ENCODE data around the gene ENTPD6. TPM values are rescaled to one million over a fixed set of nuclear protein-coding genes. Genes with fewer than 3 reads are reported as not detected.

Gene ENTPD6
- total and polyA plus RNA-seq, 2 of the 4 experiments (the other 2 are of a cell fraction) = 61.1 to 98.6 TPM

- TF ChIP-seq CHD1 (IDR thresholded peaks at IDR 0.05; ENCODE audit: low read depth, low read length) (no peak), MAZ (IDR thresholded peaks at IDR 0.05; ENCODE audit: borderline replicate concordance, low read depth, low read length) (no peak)
Observed at GRCh38 chr20:25246182-25246999, 50.9 kb downstream of the ENTPD6 start (continued).

GRCh38 chr20:25247000-25247517 is 51.5 kb downstream of the ENTPD6 start:
- Histone ChIP-seq H3K27me3 (ENCODE audit: control insufficient read depth, insufficient read depth, low read length) (no peaks in the 10 kb centered on the region), H3K9me1 (ENCODE audit: insufficient read depth, low read length) (peaks cover 23% of the 10 kb centered on the region), H2BK120ac (ENCODE audit: low read depth, low read length) (peak overlapping the region; percentile 86), H3K23ac (ENCODE audit: low read depth, low read length) (peak overlapping the region; percentile 80; the same call in 1 of the 2 replicates), H3K4me2 (ENCODE audit: low read depth, low read length) (peak overlapping the region; percentile 93), H3K4me1 (ENCODE audit: control insufficient read depth, insufficient read depth, low read length) (peaks cover 11% of the 10 kb centered on the region), H4K8ac (ENCODE audit: low read depth in 2 of 2, low read length in 2 of 2) (peak overlapping the region; percentile 3 to 77; a peak in 2 of 4 replicates), H3K14ac (replicated peaks; ENCODE audit: low read depth, low read length) (peak overlapping the region; percentile 91), H3K56ac (ENCODE audit: extremely low read depth, insufficient read depth, low read length) (peak overlapping the region; percentile 38; the same call in 1 of the 2 replicates), H3K4ac (ENCODE audit: low read depth, low read length) (peak overlapping the region; percentile 90), H2BK20ac (ENCODE audit: low read depth, low read length) (peak overlapping the region; percentile 71), H4K5ac (ENCODE audit: low read depth, low read length) (0 out of 2 replicates have a peak overlapping the region, but pooled peaks have one; percentile 10), H3K27ac (ENCODE audit: insufficient read depth, low read length) (peak overlapping the region; percentile 61), H3K36me3 (ENCODE audit: control insufficient read depth, insufficient read depth, low read length) (peaks cover 3% of the 10 kb centered on the region; the same call in 1 of the 2 replicates), H2AK5ac (ENCODE audit: low read depth, low read length) (peak overlapping the region; percentile 85), H4K20me1 (ENCODE audit: insufficient read depth, low read length) (peaks cover 32% of the 10 kb centered on the region), H3K9me3 (ENCODE audit: control insufficient read depth, insufficient read depth, low read length) (no peaks in the 10 kb centered on the region), H2BK5ac (ENCODE audit: low read depth, low read length, poor library complexity, severe bottlenecking) (peak overlapping the region; percentile 70), H3K9ac (ENCODE audit: low read depth, low read length) (peak overlapping the region; percentile 66), H2BK15ac (ENCODE audit: low read depth, low read length) (peak overlapping the region; percentile 55; the same call in 2 of the 3 replicates), H3K79me1 (ENCODE audit: low read depth in 1 of 2, low read length in 2 of 2) (peaks cover 7 to 41% of the 10 kb centered on the region in 2 experiments), H2AK9ac (replicated peaks; ENCODE audit: low read depth, low read length, poor library complexity) (peak overlapping the region; percentile 93), H3K4me3 (ENCODE audit: insufficient read depth, low read depth, low read length) (peak overlapping the region; percentile 81), H2AFZ (replicated peaks; ENCODE audit: low read length, poor library complexity) (peak overlapping the region; percentile 97), H3K18ac (ENCODE audit: low read depth, low read length) (no peak overlapping the region), H4K91ac (ENCODE audit: insufficient read depth, low read depth, low read length) (peak overlapping the region; percentile 62; the same call in 1 of the 2 replicates)
- ATAC-seq (ENCODE audit: low read depth) (peak; percentile 50), DNase-seq (peak; percentile 60)
- dilution Hi-C loops (cut with HindIII; ENCODE audit: low sequenced_read_pairs, unreplicated experiment) = no loop called here
- POLR2A ChIA-PET (ENCODE audit: unreplicated experiment) = interaction anchor here (0.6 to 1.2 kb wide), 2 partner anchors 10 to 370 kb away, joined by 3 read pairs; no protein-coding TSS in a partner anchor
- TF ChIP-seq RAD21 (IDR thresholded peaks at IDR 0.05; ENCODE audit: low read length) = peak; percentile 60
- TF ChIP-seq RCOR1 (IDR thresholded peaks at IDR 0.05; ENCODE audit: insufficient replicate concordance, low read length) = no peak
- TF ChIP-seq NFE2L2 (IDR thresholded peaks at IDR 0.05; ENCODE audit: low read depth, low read length) = no peak
- peak; percentile 38 for TF ChIP-seq SMC3 (IDR thresholded peaks at IDR 0.05; ENCODE audit: low read depth, low read length)
- no peak for TF ChIP-seq MAZ (IDR thresholded peaks at IDR 0.05; ENCODE audit: borderline replicate concordance, low read depth, low read length)
- no peak for TF ChIP-seq CHD1 (IDR thresholded peaks at IDR 0.05; ENCODE audit: low read depth, low read length)
- no peak for TF ChIP-seq FOS (IDR thresholded peaks at IDR 0.05; ENCODE audit: low read depth, low read length)
- TF ChIP-seq, protein P1, sequence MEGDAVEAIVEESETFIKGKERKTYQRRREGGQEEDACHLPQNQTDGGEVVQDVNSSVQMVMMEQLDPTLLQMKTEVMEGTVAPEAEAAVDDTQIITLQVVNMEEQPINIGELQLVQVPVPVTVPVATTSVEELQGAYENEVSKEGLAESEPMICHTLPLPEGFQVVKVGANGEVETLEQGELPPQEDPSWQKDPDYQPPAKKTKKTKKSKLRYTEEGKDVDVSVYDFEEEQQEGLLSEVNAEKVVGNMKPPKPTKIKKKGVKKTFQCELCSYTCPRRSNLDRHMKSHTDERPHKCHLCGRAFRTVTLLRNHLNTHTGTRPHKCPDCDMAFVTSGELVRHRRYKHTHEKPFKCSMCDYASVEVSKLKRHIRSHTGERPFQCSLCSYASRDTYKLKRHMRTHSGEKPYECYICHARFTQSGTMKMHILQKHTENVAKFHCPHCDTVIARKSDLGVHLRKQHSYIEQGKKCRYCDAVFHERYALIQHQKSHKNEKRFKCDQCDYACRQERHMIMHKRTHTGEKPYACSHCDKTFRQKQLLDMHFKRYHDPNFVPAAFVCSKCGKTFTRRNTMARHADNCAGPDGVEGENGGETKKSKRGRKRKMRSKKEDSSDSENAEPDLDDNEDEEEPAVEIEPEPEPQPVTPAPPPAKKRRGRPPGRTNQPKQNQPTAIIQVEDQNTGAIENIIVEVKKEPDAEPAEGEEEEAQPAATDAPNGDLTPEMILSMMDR (conservative IDR thresholded peaks at IDR 0.05; ENCODE audit: low read depth, low read length) = peak; percentile 58
- TF ChIP-seq BHLHE40 (IDR thresholded peaks at IDR 0.05; ENCODE audit: low read depth, low read length) = no peak
- TF ChIP-seq RFX5 (IDR thresholded peaks at IDR 0.05; ENCODE audit: low read depth, low read length) = no peak
- WGBS, 2 experiments (ENCODE audit: extremely low coverage in 2 of 2, insufficient read length in 1 of 2) = 12% methylated on average over 13 of the region's 24 CpGs; no CpG with 5 or more reads in 1 of the 2 experiments
- in situ Hi-C loops (cut with MboI; ENCODE audit: low sequenced_read_pairs) = no loop called here
- intact Hi-C loops (cut with micrococcal nuclease) = loop anchor here (5.0 kb wide), 2 partner anchors 150 to 180 kb away; no protein-coding TSS in a partner anchor
- CTCF ChIA-PET = interaction anchor here (0.8 to 1.4 kb wide), 5 partner anchors 11 to 52 kb away, joined by 3 to 6 read pairs (median 4); partner anchors contain the start of gene ENTPD6
- BruUV-seq (replicated peaks) = no TSS peak

All from IMR-90 (cell line).